Liver (tissue), 9 donors: Measurements from ENCODE around the gene IZUMO3. TPM values are rescaled to one million over a fixed set of nuclear protein-coding genes. Genes with fewer than 3 reads are reported as not detected.

ENCODE experiments used
- DNase-seq: peaks from one replicate; pipeline ENCODE4 v3.0.0-alpha.2; 2017; ENCODE audit warnings: low spot score
- H3K27ac ChIP-seq, 2 donors: one replicate each; pipeline ENCODE4 v1.7.0; 2013; ENCODE audit warnings: inconsistent platforms in 2 of 2, low read length in 2 of 2, control low read depth in 1 of 2, low read depth in 1 of 2, mild to moderate bottlenecking in 1 of 2
- H3K27me3 ChIP-seq, 4 donors: one replicate each; pipeline versions ENCODE4 v1.6.1 to v1.7.0; 2013; ENCODE audit warnings: low read length in 3 of 4, inconsistent platforms in 1 of 4, mild to moderate bottlenecking in 1 of 4, moderate library complexity in 1 of 4; ENCODE audit not compliant: control insufficient read depth in 4 of 4, insufficient read depth in 4 of 4
- H3K36me3 ChIP-seq, 4 donors: one replicate each; pipeline versions ENCODE4 v1.6.1 to v1.7.0; 2013; ENCODE audit warnings: low read length in 3 of 4, mild to moderate bottlenecking in 3 of 4, low read depth in 1 of 4, moderate library complexity in 1 of 4; ENCODE audit not compliant: control insufficient read depth in 4 of 4, insufficient read depth in 3 of 4
- H3K4me1 ChIP-seq, 4 donors: one replicate each; pipeline versions ENCODE4 v1.6.1 to v1.7.0; 2013; ENCODE audit warnings: low read length in 3 of 4, mild to moderate bottlenecking in 3 of 4, moderate library complexity in 1 of 4; ENCODE audit not compliant: control insufficient read depth in 4 of 4, insufficient read depth in 4 of 4
- H3K4me3 ChIP-seq, 3 donors: one replicate each; pipeline versions ENCODE4 v1.6.1 to v1.7.0; 2013; ENCODE audit warnings: low read length in 3 of 3, control low read depth in 1 of 3, low read depth in 1 of 3, mild to moderate bottlenecking in 1 of 3
- H3K9ac ChIP-seq, 2 donors: one replicate each; pipeline ENCODE4 v1.7.0; 2013; ENCODE audit warnings: low read length in 2 of 2, mild to moderate bottlenecking in 2 of 2, moderate library complexity in 2 of 2, control low read depth in 1 of 2, low read depth in 1 of 2
- H3K9me3 ChIP-seq, 4 donors: one replicate each; pipeline versions ENCODE4 v1.6.1 to v1.7.0; 2013; ENCODE audit warnings: low read length in 3 of 4; ENCODE audit not compliant: control insufficient read depth in 4 of 4
- EGR1 ChIP-seq, 2 donors: IDR thresholded peaks; 2 replicates each; pipeline ENCODE4 v1.6.1; 2016 to 2018; ENCODE audit warnings: antibody characterized with exemption in 2 of 2, low read depth in 2 of 2
- FOXA2 ChIP-seq: IDR thresholded peaks from 2 replicates; pipeline ENCODE4 v1.6.1; 2016; ENCODE audit warnings: antibody characterized with exemption
- GABPA ChIP-seq, 2 donors: IDR thresholded peaks in 1 of 2; conservative IDR thresholded peaks in 1 of 2; 2 replicates each; pipeline ENCODE4 v1.6.1; 2016; ENCODE audit warnings: antibody characterized with exemption in 2 of 2, mild to moderate bottlenecking in 1 of 2, moderate library complexity in 1 of 2
- HNF4A ChIP-seq, 2 donors: conservative IDR thresholded peaks; 2 replicates each; pipeline ENCODE4 v1.6.1; 2016; ENCODE audit warnings: antibody characterized with exemption in 2 of 2, mild to moderate bottlenecking in 2 of 2
- HNF4G ChIP-seq: IDR thresholded peaks from 2 replicates; pipeline ENCODE4 v1.6.1; 2016; ENCODE audit warnings: antibody characterized with exemption
- JUND ChIP-seq, 2 donors: IDR thresholded peaks; 2 replicates each; pipeline ENCODE4 v1.6.1; 2016; ENCODE audit warnings: antibody characterized with exemption in 2 of 2
- NR2F2 ChIP-seq: IDR thresholded peaks from 2 replicates; pipeline ENCODE4 v1.6.1; 2016; ENCODE audit warnings: antibody characterized with exemption
- RAD21 ChIP-seq, 2 donors: IDR thresholded peaks; 2 replicates each; pipeline ENCODE4 v1.6.1; 2016; ENCODE audit warnings: antibody characterized with exemption in 2 of 2, mild to moderate bottlenecking in 2 of 2
- RXRA ChIP-seq, 2 donors: IDR thresholded peaks; 2 replicates each; pipeline ENCODE4 v1.6.1; 2017 to 2018; ENCODE audit warnings: antibody characterized with exemption in 2 of 2, mild to moderate bottlenecking in 1 of 2
- SP1 ChIP-seq: IDR thresholded peaks from 2 replicates; pipeline ENCODE4 v1.6.1; 2018; ENCODE audit warnings: antibody characterized with exemption, mild to moderate bottlenecking
- TAF1 ChIP-seq: conservative IDR thresholded peaks from 2 replicates; pipeline ENCODE4 v1.6.1; 2016; ENCODE audit warnings: antibody characterized with exemption, mild to moderate bottlenecking
- YY1 ChIP-seq: IDR thresholded peaks from 2 replicates; pipeline ENCODE4 v1.6.1; 2016; ENCODE audit warnings: antibody characterized with exemption, mild to moderate bottlenecking
- whole genome bisulfite sequencing: extraction: QIAGEN DNeasy Blood & Tissue Kit; methylation state at CpG from one replicate; pipeline ENCODE4 v1.1.7; 2013; 5-methylcytosine and 5-hydroxymethylcytosine counted together
- polyA plus RNA-seq, 2 donors: library from polyadenylated mRNA; stranded (reverse) in 1 of 2; unstranded in 1 of 2; fragments of 200-250 nt in 1 of 2; fragments of >200 nt in 1 of 2; fragmentation: Nextera tagmentation in 1 of 2; extraction: Ambion mirVana in 1 of 2; gene quantifications; one replicate each; pipeline versions ENCODE4 v1.2.1 to v1.2.3, GENCODE V29; 2013 to 2015
- total RNA-seq, 2 donors: library from RNA; depleted of rRNA; stranded (reverse); fragments of >200 nt; gene quantifications; one replicate each; pipeline ENCODE4 v1.2.3, GENCODE V29; 2014
- TF ChIP-seq, protein P1 (sequence below): IDR thresholded peaks from 2 replicates; pipeline ENCODE4 v1.6.1; 2016; ENCODE audit warnings: antibody characterized with exemption
- TF ChIP-seq, protein P2 (sequence below): IDR thresholded peaks from 2 replicates; pipeline ENCODE4 v1.6.1; 2016; ENCODE audit warnings: antibody characterized with exemption
- TF ChIP-seq, protein P3 (sequence below): IDR thresholded peaks from 2 replicates; pipeline ENCODE4 v1.6.1; 2016; ENCODE audit warnings: antibody characterized with exemption
- TF ChIP-seq, protein P4 (sequence below): fragments of 150-350 bp; IDR thresholded peaks from 2 replicates; pipeline ENCODE4 v1.5.1; 2017; ENCODE audit warnings: improper control_type of control experiment, low read depth, low read length; ENCODE audit not compliant: missing input control
- TF ChIP-seq, protein P5 (sequence below): IDR thresholded peaks from 2 replicates; pipeline ENCODE4 v1.6.1; 2016; ENCODE audit warnings: antibody characterized with exemption, mild to moderate bottlenecking
- donor health status: healthy.
- donor health status: healthy.
- donor health status: healthy.
- donor health status: healthy.
- donor health status: healthy.

The IZUMO3 gene
- total and polyA plus RNA-seq, 4 donors: not detected

- 80% methylated on average over 3 of the region's 3 CpGs for WGBS
- Histone ChIP-seq H3K36me3 (no peaks in the 10 kb centered on the region), H3K27me3 (no peaks in the 10 kb centered on the region), H3K4me1 (no peaks in the 10 kb centered on the region), H3K4me3 (no peak overlapping the region), H3K27ac (no peak overlapping the region), H3K9me3 (no peaks in the 10 kb centered on the region), H3K9ac (no peak overlapping the region)
- TF ChIP-seq RXRA (IDR thresholded peaks at IDR 0.05) (no peak), RAD21 (IDR thresholded peaks at IDR 0.05) (no peak)
- TF ChIP-seq, protein P1, sequence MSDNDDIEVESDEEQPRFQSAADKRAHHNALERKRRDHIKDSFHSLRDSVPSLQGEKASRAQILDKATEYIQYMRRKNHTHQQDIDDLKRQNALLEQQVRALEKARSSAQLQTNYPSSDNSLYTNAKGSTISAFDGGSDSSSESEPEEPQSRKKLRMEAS: no peak
- no peak for DNase-seq
Observed at GRCh38 chr9:24504521-24504920, 41.2 kb downstream of the IZUMO3 start.

DNA sequence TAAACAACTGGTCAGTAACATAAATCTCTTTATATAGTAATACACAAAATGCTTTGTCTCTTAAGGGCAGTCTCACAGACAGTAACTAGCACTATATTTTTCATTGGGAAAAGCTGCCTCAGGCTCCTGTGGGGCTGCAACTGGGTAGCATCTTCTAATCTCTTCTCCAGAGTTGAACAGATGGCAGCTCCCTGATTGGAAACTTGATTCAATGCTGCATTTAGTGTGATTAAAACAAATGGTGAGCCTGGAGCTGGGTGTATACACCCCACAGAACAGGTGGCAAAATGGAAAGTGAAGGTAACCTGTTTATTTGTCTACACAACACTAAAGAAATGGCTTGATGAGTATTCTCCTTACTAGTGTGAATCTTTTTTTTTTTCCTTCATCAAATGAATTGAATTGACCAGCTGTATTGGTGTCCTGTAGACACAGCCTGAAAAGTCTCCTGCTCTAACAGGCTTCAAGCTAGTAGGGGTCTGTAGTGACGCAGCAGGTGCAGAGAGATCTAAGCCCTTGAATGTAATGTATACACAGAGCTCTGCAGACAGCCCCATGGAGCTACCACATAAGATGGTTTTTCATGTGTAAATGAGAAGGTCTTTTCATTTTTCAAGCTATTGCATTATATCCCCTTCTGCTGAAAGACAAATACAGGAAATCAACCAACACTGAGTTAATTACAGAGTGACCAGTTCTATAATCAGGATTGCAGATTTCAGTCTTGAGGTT lies 43.3 kb downstream of the IZUMO3 start:
- Histone ChIP-seq H3K4me1 (no peaks in the 10 kb centered on the region), H3K36me3 (no peaks in the 10 kb centered on the region), H3K27ac (no peak overlapping the region), H3K9me3 (no peaks in the 10 kb centered on the region), H3K9ac (no peak overlapping the region), H3K27me3 (no peaks in the 10 kb centered on the region), H3K4me3 (no peak overlapping the region)
- WGBS: 71% methylated on average over 1 of the region's 1 CpG
- TF ChIP-seq RXRA (IDR thresholded peaks at IDR 0.05) (no peak), JUND (IDR thresholded peaks at IDR 0.05) (no peak), RAD21 (IDR thresholded peaks at IDR 0.05) (no peak), YY1 (no peak), TAF1 (no peak), HNF4A (conservative IDR thresholded peaks at IDR 0.05) (no peak), GABPA (IDR thresholded peaks at IDR 0.05 in 1 of 2, conservative IDR thresholded peaks at IDR 0.05 in 1 of 2) (no peak), SP1 (no peak), EGR1 (IDR thresholded peaks at IDR 0.05; ENCODE audit: low read depth in 2 of 2) (no peak), NR2F2 (no peak), HNF4G (no peak), FOXA2 (no peak)
- TF ChIP-seq, protein P1: no peak
- TF ChIP-seq, protein P2, sequence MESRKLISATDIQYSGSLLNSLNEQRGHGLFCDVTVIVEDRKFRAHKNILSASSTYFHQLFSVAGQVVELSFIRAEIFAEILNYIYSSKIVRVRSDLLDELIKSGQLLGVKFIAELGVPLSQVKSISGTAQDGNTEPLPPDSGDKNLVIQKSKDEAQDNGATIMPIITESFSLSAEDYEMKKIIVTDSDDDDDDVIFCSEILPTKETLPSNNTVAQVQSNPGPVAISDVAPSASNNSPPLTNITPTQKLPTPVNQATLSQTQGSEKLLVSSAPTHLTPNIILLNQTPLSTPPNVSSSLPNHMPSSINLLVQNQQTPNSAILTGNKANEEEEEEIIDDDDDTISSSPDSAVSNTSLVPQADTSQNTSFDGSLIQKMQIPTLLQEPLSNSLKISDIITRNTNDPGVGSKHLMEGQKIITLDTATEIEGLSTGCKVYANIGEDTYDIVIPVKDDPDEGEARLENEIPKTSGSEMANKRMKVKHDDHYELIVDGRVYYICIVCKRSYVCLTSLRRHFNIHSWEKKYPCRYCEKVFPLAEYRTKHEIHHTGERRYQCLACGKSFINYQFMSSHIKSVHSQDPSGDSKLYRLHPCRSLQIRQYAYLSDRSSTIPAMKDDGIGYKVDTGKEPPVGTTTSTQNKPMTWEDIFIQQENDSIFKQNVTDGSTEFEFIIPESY: no peak
- TF ChIP-seq, protein P3, sequence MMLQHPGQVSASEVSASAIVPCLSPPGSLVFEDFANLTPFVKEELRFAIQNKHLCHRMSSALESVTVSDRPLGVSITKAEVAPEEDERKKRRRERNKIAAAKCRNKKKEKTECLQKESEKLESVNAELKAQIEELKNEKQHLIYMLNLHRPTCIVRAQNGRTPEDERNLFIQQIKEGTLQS: no peak
- TF ChIP-seq, protein P4, sequence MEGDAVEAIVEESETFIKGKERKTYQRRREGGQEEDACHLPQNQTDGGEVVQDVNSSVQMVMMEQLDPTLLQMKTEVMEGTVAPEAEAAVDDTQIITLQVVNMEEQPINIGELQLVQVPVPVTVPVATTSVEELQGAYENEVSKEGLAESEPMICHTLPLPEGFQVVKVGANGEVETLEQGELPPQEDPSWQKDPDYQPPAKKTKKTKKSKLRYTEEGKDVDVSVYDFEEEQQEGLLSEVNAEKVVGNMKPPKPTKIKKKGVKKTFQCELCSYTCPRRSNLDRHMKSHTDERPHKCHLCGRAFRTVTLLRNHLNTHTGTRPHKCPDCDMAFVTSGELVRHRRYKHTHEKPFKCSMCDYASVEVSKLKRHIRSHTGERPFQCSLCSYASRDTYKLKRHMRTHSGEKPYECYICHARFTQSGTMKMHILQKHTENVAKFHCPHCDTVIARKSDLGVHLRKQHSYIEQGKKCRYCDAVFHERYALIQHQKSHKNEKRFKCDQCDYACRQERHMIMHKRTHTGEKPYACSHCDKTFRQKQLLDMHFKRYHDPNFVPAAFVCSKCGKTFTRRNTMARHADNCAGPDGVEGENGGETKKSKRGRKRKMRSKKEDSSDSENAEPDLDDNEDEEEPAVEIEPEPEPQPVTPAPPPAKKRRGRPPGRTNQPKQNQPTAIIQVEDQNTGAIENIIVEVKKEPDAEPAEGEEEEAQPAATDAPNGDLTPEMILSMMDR: no peak
- TF ChIP-seq, protein P5, sequence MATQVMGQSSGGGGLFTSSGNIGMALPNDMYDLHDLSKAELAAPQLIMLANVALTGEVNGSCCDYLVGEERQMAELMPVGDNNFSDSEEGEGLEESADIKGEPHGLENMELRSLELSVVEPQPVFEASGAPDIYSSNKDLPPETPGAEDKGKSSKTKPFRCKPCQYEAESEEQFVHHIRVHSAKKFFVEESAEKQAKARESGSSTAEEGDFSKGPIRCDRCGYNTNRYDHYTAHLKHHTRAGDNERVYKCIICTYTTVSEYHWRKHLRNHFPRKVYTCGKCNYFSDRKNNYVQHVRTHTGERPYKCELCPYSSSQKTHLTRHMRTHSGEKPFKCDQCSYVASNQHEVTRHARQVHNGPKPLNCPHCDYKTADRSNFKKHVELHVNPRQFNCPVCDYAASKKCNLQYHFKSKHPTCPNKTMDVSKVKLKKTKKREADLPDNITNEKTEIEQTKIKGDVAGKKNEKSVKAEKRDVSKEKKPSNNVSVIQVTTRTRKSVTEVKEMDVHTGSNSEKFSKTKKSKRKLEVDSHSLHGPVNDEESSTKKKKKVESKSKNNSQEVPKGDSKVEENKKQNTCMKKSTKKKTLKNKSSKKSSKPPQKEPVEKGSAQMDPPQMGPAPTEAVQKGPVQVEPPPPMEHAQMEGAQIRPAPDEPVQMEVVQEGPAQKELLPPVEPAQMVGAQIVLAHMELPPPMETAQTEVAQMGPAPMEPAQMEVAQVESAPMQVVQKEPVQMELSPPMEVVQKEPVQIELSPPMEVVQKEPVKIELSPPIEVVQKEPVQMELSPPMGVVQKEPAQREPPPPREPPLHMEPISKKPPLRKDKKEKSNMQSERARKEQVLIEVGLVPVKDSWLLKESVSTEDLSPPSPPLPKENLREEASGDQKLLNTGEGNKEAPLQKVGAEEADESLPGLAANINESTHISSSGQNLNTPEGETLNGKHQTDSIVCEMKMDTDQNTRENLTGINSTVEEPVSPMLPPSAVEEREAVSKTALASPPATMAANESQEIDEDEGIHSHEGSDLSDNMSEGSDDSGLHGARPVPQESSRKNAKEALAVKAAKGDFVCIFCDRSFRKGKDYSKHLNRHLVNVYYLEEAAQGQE: no peak
- no peak for DNase-seq
